OCI-LY1 (cell line): Measurements from ENCODE around the gene UQCC5.
A peak's percentile ranks its signal among the peaks of the same experiment; 100 is the strongest.

Experiments
- H2AFZ ChIP-seq: fragments of 200-600 bp; sonication (generic), shearing (Covaris generic); 2 replicates; pipeline ENCODE4 v1.6.0; 2014; ENCODE audit warnings: antibody characterized with exemption, mild to moderate bottlenecking, low read length
- H3F3A ChIP-seq: fragments of 200-600 bp; sonication (generic), shearing (Covaris generic); 2 replicates; pipeline ENCODE4 v1.6.0; 2014; ENCODE audit warnings: mild to moderate bottlenecking, antibody characterized with exemption, low read length, moderate library complexity; ENCODE audit not compliant: insufficient read depth
- H3K27ac ChIP-seq: fragments of 200-600 bp; sonication (generic); 2 replicates; pipeline ENCODE4 v1.5.1; 2014; ENCODE audit warnings: low read length, mixed run types, mild to moderate bottlenecking, low read depth; ENCODE audit not compliant: poor library complexity, severe bottlenecking
- H3K27me3 ChIP-seq: fragments of 200-600 bp; sonication (generic); 2 replicates; pipeline ENCODE4 v1.6.0; 2014; ENCODE audit warnings: antibody characterized with exemption, mild to moderate bottlenecking, low read length, moderate library complexity; ENCODE audit not compliant: insufficient read depth
- H3K36me3 ChIP-seq: fragments of 200-600 bp; sonication (generic); 2 replicates; pipeline ENCODE4 v1.6.1; 2014; ENCODE audit warnings: mild to moderate bottlenecking, antibody characterized with exemption, low read length, moderate library complexity, mixed read lengths; ENCODE audit not compliant: insufficient read depth
- H3K4me1 ChIP-seq: fragments of 200-600 bp; sonication (generic); 2 replicates; pipeline ENCODE4 v1.5.1; 2014; ENCODE audit warnings: mild to moderate bottlenecking, low read length, moderate library complexity; ENCODE audit not compliant: insufficient read depth, severe bottlenecking
- H3K4me2 ChIP-seq: fragments of 200-600 bp; sonication (generic), shearing (Covaris generic); 2 replicates; pipeline ENCODE4 v1.6.1; 2014; ENCODE audit warnings: low read length
- H3K4me3 ChIP-seq: fragments of 200-600 bp; sonication (generic); 2 replicates; pipeline ENCODE4 v1.5.1; 2014; ENCODE audit warnings: low read length, low read depth, mild to moderate bottlenecking, mixed read lengths; ENCODE audit not compliant: poor library complexity, severe bottlenecking
- H3K79me2 ChIP-seq: fragments of 200-600 bp; shearing (Covaris generic); 2 replicates; pipeline ENCODE4 v1.6.1; 2016; ENCODE audit warnings: mixed run types, low read length, mixed read lengths; ENCODE audit not compliant: insufficient read depth
- H3K9ac ChIP-seq: fragments of 200-600 bp; sonication (generic), shearing (Covaris generic); 2 replicates; pipeline ENCODE4 v1.6.1; 2014; ENCODE audit warnings: mild to moderate bottlenecking, low read length, mixed read lengths
- H3K9me2 ChIP-seq: fragments of 200-600 bp; sonication (generic), shearing (Covaris generic); 2 replicates; pipeline ENCODE4 v1.6.1; 2014; ENCODE audit warnings: low read depth, mild to moderate bottlenecking, low read length, mixed read lengths
- H3K9me3 ChIP-seq: fragments of 200-600 bp; shearing (Covaris generic); 2 replicates; pipeline ENCODE4 v1.6.1; 2014; ENCODE audit warnings: low read length, mixed read lengths
- H4K20me1 ChIP-seq: fragments of 200-600 bp; sonication (generic), shearing (Covaris generic); 2 replicates; pipeline ENCODE4 v1.6.0; 2016; ENCODE audit warnings: mild to moderate bottlenecking, low read length; ENCODE audit not compliant: insufficient read depth
- CTCF ChIP-seq: fragments of 200-600 bp; sonication (generic), shearing (Covaris generic); IDR thresholded peaks from 2 replicates; pipeline ENCODE4 v1.5.1; 2017; ENCODE audit warnings: mild to moderate bottlenecking, antibody characterized with exemption, low read length, moderate library complexity, mixed read lengths
- EZH2 ChIP-seq: fragments of 200-600 bp; sonication (generic), shearing (Covaris generic); IDR thresholded peaks from 2 replicates; pipeline ENCODE4 v1.8.0; 2017; ENCODE audit warnings: borderline replicate concordance, mixed run types, mild to moderate bottlenecking, antibody characterized with exemption, low read length, moderate library complexity, mixed read lengths

The UQCC5 gene

GRCh38 chr3:52537726-52538421 is 1.5 kb downstream of the UQCC5 start:
- Histone ChIP-seq H3K36me3 (peaks cover 23% of the 10 kb centered on the region; the same call in 1 of the 2 replicates), H3K9me3 (no peaks in the 10 kb centered on the region), H3K27me3 (no peaks in the 10 kb centered on the region), H3K79me2 (peaks cover 16% of the 10 kb centered on the region), H4K20me1 (no peaks in the 10 kb centered on the region), H3F3A (peaks cover 16% of the 10 kb centered on the region), H3K4me1 (peaks cover 36% of the 10 kb centered on the region), H3K9ac (peak overlapping the region; percentile 99), H3K4me2 (peak overlapping the region; percentile 98), H2AFZ (no peak overlapping the region), H3K4me3 (peak overlapping the region; percentile 97), H3K27ac (no peak overlapping the region), H3K9me2 (no peaks in the 10 kb centered on the region)
- TF ChIP-seq EZH2 (no peak), CTCF (no peak)

GRCh38 chr3:52539010-52539653 is 2.7 kb downstream of the UQCC5 start:
- H3K27me3 ChIP-seq, result no peaks in the 10 kb centered on the region
- no peaks in the 10 kb centered on the region for H3K9me2 ChIP-seq
- H3K4me1 ChIP-seq, result peaks cover 34% of the 10 kb centered on the region
- no peak overlapping the region for H3K27ac ChIP-seq
- no peaks in the 10 kb centered on the region for H3K9me3 ChIP-seq
- H3K4me2 ChIP-seq, result no peak overlapping the region
- H3K36me3 ChIP-seq, result peaks cover 23% of the 10 kb centered on the region; the same call in 1 of the 2 replicates
- no peak overlapping the region for H3K4me3 ChIP-seq
- H3F3A ChIP-seq, result peaks cover 16% of the 10 kb centered on the region
- peaks cover 16% of the 10 kb centered on the region for H3K79me2 ChIP-seq
- no peaks in the 10 kb centered on the region for H4K20me1 ChIP-seq
- no peak overlapping the region for H3K9ac ChIP-seq
- no peak overlapping the region for H2AFZ ChIP-seq
- TF ChIP-seq CTCF, result no peak
- no peak for TF ChIP-seq EZH2

- Histone ChIP-seq H3K9me3 (no peaks in the 10 kb centered on the region), H3K4me1 (peaks cover 15% of the 10 kb centered on the region), H4K20me1 (no peaks in the 10 kb centered on the region), H3K36me3 (peaks cover 33% of the 10 kb centered on the region; the same call in 1 of the 2 replicates), H3K4me2 (no peak overlapping the region), H3K79me2 (peaks cover 16% of the 10 kb centered on the region), H2AFZ (no peak overlapping the region), H3K27me3 (no peaks in the 10 kb centered on the region), H3K27ac (no peak overlapping the region), H3K9me2 (no peaks in the 10 kb centered on the region), H3F3A (0 out of 2 replicates have a peak, but pooled peaks cover 5% of the 10 kb centered on the region), H3K9ac (no peak overlapping the region), H3K4me3 (no peak overlapping the region)
- no peak for TF ChIP-seq CTCF
Observed at GRCh38 chr3:52541050-52541449, 4.6 kb downstream of the UQCC5 start.
